Measurements from ENCODE around the gene RPRD1B. TPM values are rescaled to one million over a fixed set of nuclear protein-coding genes. Genes with fewer than 3 reads are reported as not detected.

RPRD1B gene
- total and polyA plus RNA-seq, 2 of the 13 experiments (the other 11 are each of a cell fraction or from before 2014, with no cell fraction given) = 31.1 to 41.5 TPM

DNA sequence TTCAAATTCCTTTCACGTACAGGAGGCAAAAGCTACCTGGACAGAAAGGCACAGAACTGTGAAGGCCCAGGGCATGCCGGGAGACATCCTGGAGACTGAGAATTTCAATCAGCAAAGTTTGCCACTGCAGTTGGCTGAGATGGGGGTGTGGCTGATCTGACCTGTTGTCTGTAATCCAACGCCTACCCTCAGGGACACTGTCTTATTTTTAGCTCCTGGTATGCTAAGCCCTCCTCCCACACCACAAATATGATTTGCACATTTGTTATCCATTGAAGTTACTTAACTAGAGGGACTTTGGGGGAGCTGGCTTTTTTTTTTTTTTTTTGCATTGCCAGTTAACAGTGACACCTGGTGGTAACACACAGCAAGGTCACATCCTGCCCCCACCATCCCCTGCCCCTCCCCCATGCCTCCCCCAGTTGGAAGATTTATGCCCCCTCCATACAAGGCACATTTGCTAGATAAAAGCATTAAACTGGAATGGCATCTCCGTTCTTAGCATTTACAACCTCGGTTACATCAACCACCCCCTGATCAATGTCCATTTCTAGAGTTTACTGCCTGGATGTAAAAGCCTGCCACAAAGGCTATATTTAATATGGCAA, 40.6 kb upstream of the RPRD1B start (continued):
- TF ChIP-seq, protein P1, sequence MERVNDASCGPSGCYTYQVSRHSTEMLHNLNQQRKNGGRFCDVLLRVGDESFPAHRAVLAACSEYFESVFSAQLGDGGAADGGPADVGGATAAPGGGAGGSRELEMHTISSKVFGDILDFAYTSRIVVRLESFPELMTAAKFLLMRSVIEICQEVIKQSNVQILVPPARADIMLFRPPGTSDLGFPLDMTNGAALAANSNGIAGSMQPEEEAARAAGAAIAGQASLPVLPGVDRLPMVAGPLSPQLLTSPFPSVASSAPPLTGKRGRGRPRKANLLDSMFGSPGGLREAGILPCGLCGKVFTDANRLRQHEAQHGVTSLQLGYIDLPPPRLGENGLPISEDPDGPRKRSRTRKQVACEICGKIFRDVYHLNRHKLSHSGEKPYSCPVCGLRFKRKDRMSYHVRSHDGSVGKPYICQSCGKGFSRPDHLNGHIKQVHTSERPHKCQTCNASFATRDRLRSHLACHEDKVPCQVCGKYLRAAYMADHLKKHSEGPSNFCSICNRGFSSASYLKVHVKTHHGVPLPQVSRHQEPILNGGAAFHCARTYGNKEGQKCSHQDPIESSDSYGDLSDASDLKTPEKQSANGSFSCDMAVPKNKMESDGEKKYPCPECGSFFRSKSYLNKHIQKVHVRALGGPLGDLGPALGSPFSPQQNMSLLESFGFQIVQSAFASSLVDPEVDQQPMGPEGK (CRISPR knock-in tag; IDR thresholded peaks at IDR 0.05) = peak; percentile 86
- TF ChIP-seq ATRX (CRISPR knock-in tag; IDR thresholded peaks at IDR 0.05; ENCODE audit: borderline replicate concordance) (no peak), FOSL2 (CRISPR knock-in tag; IDR thresholded peaks at IDR 0.05) (no peak), HDAC1 (CRISPR knock-in tag; IDR thresholded peaks at IDR 0.05) (no peak), GTF3A (CRISPR knock-in tag; conservative IDR thresholded peaks at IDR 0.05) (no peak), ZNF343 (CRISPR knock-in tag; IDR thresholded peaks at IDR 0.05) (no peak), BHLHE40 (IDR thresholded peaks at IDR 0.05; ENCODE audit: low read length) (no peak), GABPA (IDR thresholded peaks at IDR 0.05; ENCODE audit: low read depth, low read length) (no peak), GABPA (CRISPR knock-in tag; IDR thresholded peaks at IDR 0.05; ENCODE audit: low read depth) (0 out of 2 replicates have a peak, but pooled peaks have one; percentile 17), MBD4 (IDR thresholded peaks at IDR 0.05; ENCODE audit: borderline replicate concordance, low read length) (no peak), SAFB2 (CRISPR knock-in tag; IDR thresholded peaks at IDR 0.05; ENCODE audit: borderline replicate concordance, low read depth) (0 out of 2 replicates have a peak, but pooled peaks have one; percentile 61), ZNF572 (CRISPR knock-in tag; IDR thresholded peaks at IDR 0.05) (no peak), PHF8 (CRISPR knock-in tag; IDR thresholded peaks at IDR 0.05) (no peak), ZFP82 (CRISPR knock-in tag; IDR thresholded peaks at IDR 0.05; ENCODE audit: borderline replicate concordance) (no peak), NFE2L1 (CRISPR knock-in tag; IDR thresholded peaks at IDR 0.05; ENCODE audit: borderline replicate concordance) (no peak), ZNF180 (CRISPR knock-in tag; IDR thresholded peaks at IDR 0.05; ENCODE audit: borderline replicate concordance, low read depth) (no peak), ASH2L (IDR thresholded peaks at IDR 0.05; ENCODE audit: insufficient read length, low read depth, low read length) (no peak)
- TF ChIP-seq, protein P2, sequence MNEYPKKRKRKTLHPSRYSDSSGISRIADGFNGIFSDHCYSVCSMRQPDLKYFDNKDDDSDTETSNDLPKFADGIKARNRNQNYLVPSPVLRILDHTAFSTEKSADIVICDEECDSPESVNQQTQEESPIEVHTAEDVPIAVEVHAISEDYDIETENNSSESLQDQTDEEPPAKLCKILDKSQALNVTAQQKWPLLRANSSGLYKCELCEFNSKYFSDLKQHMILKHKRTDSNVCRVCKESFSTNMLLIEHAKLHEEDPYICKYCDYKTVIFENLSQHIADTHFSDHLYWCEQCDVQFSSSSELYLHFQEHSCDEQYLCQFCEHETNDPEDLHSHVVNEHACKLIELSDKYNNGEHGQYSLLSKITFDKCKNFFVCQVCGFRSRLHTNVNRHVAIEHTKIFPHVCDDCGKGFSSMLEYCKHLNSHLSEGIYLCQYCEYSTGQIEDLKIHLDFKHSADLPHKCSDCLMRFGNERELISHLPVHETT (CRISPR knock-in tag; conservative IDR thresholded peaks at IDR 0.05) = no peak
- TF ChIP-seq, protein P3, sequence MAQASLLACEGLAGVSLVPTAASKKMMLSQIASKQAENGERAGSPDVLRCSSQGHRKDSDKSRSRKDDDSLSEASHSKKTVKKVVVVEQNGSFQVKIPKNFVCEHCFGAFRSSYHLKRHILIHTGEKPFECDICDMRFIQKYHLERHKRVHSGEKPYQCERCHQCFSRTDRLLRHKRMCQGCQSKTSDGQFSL (CRISPR knock-in tag; IDR thresholded peaks at IDR 0.05) = 0 out of 2 replicates have a peak, but pooled peaks have one; percentile 40
- TF ChIP-seq, protein P4, sequence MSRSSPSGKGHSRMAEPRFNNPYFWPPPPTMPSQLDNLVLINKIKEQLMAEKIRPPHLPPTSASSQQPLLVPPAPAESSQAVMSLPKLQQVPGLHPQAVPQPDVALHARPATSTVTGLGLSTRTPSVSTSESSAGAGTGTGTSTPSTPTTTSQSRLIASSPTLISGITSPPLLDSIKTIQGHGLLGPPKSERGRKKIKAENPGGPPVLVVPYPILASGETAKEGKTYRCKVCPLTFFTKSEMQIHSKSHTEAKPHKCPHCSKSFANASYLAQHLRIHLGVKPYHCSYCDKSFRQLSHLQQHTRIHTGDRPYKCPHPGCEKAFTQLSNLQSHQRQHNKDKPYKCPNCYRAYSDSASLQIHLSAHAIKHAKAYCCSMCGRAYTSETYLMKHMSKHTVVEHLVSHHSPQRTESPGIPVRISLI (CRISPR knock-in tag; IDR thresholded peaks at IDR 0.05; ENCODE audit: borderline replicate concordance) = peak; percentile 98
- TF ChIP-seq, protein P5, sequence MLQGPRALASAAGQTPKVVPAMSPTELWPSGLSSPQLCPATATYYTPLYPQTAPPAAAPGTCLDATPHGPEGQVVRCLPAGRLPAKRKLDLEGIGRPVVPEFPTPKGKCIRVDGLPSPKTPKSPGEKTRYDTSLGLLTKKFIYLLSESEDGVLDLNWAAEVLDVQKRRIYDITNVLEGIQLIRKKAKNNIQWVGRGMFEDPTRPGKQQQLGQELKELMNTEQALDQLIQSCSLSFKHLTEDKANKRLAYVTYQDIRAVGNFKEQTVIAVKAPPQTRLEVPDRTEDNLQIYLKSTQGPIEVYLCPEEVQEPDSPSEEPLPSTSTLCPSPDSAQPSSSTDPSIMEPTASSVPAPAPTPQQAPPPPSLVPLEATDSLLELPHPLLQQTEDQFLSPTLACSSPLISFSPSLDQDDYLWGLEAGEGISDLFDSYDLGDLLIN (CRISPR knock-in tag; IDR thresholded peaks at IDR 0.05; ENCODE audit: borderline replicate concordance) = no peak
- TF ChIP-seq, protein P6, sequence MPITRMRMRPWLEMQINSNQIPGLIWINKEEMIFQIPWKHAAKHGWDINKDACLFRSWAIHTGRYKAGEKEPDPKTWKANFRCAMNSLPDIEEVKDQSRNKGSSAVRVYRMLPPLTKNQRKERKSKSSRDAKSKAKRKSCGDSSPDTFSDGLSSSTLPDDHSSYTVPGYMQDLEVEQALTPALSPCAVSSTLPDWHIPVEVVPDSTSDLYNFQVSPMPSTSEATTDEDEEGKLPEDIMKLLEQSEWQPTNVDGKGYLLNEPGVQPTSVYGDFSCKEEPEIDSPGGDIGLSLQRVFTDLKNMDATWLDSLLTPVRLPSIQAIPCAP (CRISPR knock-in tag; IDR thresholded peaks at IDR 0.05; ENCODE audit: low read depth) = no peak
- TF ChIP-seq, protein P7, sequence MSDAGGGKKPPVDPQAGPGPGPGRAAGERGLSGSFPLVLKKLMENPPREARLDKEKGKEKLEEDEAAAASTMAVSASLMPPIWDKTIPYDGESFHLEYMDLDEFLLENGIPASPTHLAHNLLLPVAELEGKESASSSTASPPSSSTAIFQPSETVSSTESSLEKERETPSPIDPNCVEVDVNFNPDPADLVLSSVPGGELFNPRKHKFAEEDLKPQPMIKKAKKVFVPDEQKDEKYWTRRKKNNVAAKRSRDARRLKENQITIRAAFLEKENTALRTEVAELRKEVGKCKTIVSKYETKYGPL (CRISPR knock-in tag; IDR thresholded peaks at IDR 0.05) = no peak
